Measurements from ENCODE around the gene TTLL3.

Gene TTLL3

GRCh38 chr3:9787714-9788113, 22.3 kb upstream of the TTLL3 start:
- no peak for TF ChIP-seq EZH2phosphoT487 (IDR thresholded peaks at IDR 0.05; ENCODE audit: low read depth)
- TF ChIP-seq, protein P1, sequence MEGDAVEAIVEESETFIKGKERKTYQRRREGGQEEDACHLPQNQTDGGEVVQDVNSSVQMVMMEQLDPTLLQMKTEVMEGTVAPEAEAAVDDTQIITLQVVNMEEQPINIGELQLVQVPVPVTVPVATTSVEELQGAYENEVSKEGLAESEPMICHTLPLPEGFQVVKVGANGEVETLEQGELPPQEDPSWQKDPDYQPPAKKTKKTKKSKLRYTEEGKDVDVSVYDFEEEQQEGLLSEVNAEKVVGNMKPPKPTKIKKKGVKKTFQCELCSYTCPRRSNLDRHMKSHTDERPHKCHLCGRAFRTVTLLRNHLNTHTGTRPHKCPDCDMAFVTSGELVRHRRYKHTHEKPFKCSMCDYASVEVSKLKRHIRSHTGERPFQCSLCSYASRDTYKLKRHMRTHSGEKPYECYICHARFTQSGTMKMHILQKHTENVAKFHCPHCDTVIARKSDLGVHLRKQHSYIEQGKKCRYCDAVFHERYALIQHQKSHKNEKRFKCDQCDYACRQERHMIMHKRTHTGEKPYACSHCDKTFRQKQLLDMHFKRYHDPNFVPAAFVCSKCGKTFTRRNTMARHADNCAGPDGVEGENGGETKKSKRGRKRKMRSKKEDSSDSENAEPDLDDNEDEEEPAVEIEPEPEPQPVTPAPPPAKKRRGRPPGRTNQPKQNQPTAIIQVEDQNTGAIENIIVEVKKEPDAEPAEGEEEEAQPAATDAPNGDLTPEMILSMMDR (IDR thresholded peaks at IDR 0.05; ENCODE audit: low read depth, low read length) = no peak
- Histone ChIP-seq H3K9ac (ENCODE audit: low read length) (no peak overlapping the region), H3K27me3 (ENCODE audit: low read depth, low read length) (no peaks in the 10 kb centered on the region), H3K4me2 (ENCODE audit: low read length) (no peak overlapping the region), H2AFZ (ENCODE audit: low read depth, low read length) (no peak overlapping the region), H3K4me3 (ENCODE audit: low read length) (no peak overlapping the region), H3K79me2 (ENCODE audit: low read length) (peaks cover 16% of the 10 kb centered on the region), H3K27ac (ENCODE audit: low read length) (peak overlapping the region; percentile 22; the same call in 1 of the 2 replicates), H3K36me3 (replicated peaks; ENCODE audit: low read depth, low read length) (peaks cover 52% of the 10 kb centered on the region), H4K20me1 (ENCODE audit: insufficient read depth, low read length) (no peaks in the 10 kb centered on the region), H3K4me1 (ENCODE audit: low read length) (peaks cover 15% of the 10 kb centered on the region), H3K9me3 (ENCODE audit: insufficient read depth, low read length) (no peaks in the 10 kb centered on the region)

DNA sequence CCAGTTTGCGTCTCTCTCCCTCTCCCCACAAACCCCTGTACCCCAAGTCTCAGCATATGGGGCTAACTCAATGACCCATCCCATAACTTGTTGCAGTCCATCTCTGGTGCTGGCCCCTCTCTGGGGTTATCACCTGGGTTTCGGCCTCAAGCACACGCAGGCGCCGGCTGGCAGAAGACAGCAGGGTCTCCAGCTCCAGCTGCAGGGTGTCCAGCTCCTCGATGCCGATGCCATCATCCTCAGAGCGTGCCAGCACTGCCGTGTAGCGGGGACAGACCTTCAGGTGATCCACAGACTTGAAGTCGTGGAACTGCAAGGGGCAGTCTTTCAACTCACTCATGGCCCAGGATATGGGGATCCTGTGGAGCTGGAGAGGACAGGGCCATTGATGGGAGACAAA, 18.9 kb upstream of the TTLL3 start:
- H3K9ac ChIP-seq (ENCODE audit: low read length) = peak overlapping the region; percentile 97; the same call in 1 of the 2 replicates
- H3K79me2 ChIP-seq (ENCODE audit: low read length) = peaks cover 49% of the 10 kb centered on the region

DNA sequence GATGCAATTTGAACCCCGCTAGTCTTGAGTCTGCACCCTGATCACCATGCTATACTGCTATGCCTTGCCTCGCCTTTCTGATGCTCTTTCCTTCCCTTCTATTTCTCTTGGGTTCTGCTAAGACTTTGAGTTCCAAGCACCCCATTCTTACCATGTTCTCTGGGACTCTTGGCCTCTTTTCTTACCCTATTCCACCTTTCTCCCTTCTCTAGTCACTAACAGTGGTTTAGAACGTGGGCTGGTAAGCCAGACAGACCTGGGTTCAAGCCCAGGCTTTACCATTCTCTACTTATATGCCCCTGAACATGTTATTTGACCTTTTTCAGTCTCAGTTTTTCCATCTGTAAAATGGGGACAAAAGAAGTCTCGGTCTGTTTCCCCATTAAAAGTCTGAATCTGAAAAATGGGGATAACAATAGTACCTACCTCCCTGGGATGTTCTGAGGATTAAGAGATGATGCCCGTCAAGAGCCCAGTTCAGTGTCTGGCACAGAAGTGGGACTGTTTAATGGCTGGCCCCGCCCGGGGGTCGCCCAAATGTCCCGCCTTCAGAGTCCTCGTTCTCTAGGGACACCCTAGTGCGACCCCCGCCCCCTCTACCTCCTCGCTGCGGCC, 18.2 kb upstream of the TTLL3 start:
- H3K79me2 ChIP-seq (ENCODE audit: low read length) = peaks cover 57% of the 10 kb centered on the region
- peak overlapping the region; percentile 92 for H3K4me3 ChIP-seq (ENCODE audit: low read length)
- peaks cover 44% of the 10 kb centered on the region for H3K36me3 ChIP-seq (replicated peaks; ENCODE audit: low read depth, low read length)
- no peaks in the 10 kb centered on the region for H3K9me3 ChIP-seq (ENCODE audit: insufficient read depth, low read length)
- H2AFZ ChIP-seq (ENCODE audit: low read depth, low read length) = peak overlapping the region; percentile 73; the same call in 1 of the 2 replicates
- peak overlapping the region; percentile 99 for H3K27ac ChIP-seq (ENCODE audit: low read length)
- TF ChIP-seq, protein P1 (IDR thresholded peaks at IDR 0.05; ENCODE audit: low read depth, low read length) = no peak
- TF ChIP-seq EZH2phosphoT487 (IDR thresholded peaks at IDR 0.05; ENCODE audit: low read depth) = no peak
- peaks cover 5% of the 10 kb centered on the region for H4K20me1 ChIP-seq (ENCODE audit: insufficient read depth, low read length)
- peaks cover 41% of the 10 kb centered on the region for H3K4me1 ChIP-seq (ENCODE audit: low read length)
- peak overlapping the region; percentile 97 for H3K9ac ChIP-seq (ENCODE audit: low read length)
- peak overlapping the region; percentile 97 for H3K4me2 ChIP-seq (ENCODE audit: low read length)
- no peaks in the 10 kb centered on the region for H3K27me3 ChIP-seq (ENCODE audit: low read depth, low read length)

More for the DNA sequence above, 18.9 kb upstream of the TTLL3 start:
- Histone ChIP-seq H3K36me3 (replicated peaks; ENCODE audit: low read depth, low read length) (peaks cover 47% of the 10 kb centered on the region), H3K27me3 (ENCODE audit: low read depth, low read length) (no peaks in the 10 kb centered on the region), H3K27ac (ENCODE audit: low read length) (no peak overlapping the region), H4K20me1 (ENCODE audit: insufficient read depth, low read length) (peaks cover 4% of the 10 kb centered on the region), H3K4me3 (ENCODE audit: low read length) (peak overlapping the region; percentile 92), H3K4me2 (ENCODE audit: low read length) (peak overlapping the region; percentile 97), H3K4me1 (ENCODE audit: low read length) (peaks cover 38% of the 10 kb centered on the region), H3K9me3 (ENCODE audit: insufficient read depth, low read length) (no peaks in the 10 kb centered on the region), H2AFZ (ENCODE audit: low read depth, low read length) (no peak overlapping the region)
- TF ChIP-seq, protein P1 (IDR thresholded peaks at IDR 0.05; ENCODE audit: low read depth, low read length) = no peak
- TF ChIP-seq EZH2phosphoT487 (IDR thresholded peaks at IDR 0.05; ENCODE audit: low read depth) = no peak

DNA sequence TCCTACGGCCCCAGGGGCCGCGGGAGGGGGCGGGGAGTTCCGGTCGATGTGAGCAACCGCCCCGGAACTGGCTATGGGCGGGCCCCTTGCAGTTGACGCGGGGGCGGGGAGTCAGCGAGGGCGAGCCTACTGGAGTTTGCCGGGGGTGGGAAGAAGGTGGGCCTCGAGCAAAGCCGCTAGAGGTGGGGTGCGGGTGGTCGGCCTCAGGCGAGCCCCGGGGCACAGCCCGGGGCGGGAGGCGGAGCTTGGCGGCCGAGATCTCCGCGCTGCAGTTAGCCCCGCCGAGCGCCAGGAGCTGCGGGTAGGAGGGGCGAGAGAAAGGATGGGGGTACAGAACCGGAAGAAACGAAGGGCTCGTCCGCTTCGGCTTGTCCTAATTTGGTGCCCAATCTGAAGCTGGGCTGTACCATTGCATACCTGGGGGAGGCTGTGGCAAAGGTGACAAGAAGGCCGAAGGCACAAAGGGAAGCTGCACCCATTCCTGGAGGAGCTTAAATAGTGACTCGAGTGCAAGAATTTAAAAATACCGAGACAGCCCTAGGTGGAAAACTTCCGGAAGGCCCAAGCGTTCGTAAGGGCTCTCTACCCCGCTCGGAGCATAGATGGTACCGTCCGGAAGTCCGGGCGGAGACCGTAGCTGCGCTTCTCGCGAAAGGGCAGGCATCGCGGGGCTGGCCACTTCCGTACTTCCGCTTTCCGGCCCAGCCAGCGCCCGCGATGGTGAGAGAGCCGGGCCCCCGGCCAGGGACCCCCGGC, 17.5 kb upstream of the TTLL3 start, which contains the start of the genes ARPC4 and TADA3:
Gene ARPC4, plus strand, starts transcription at position 678 of the 756 bp plus-strand sequence. Its CDS starts 40 bp downstream, at position 718.
Gene TADA3, minus strand, starts transcription at position 69 of the 756 bp plus-strand sequence. CDS start 1,007 bp downstream, outside the sequence.
- Histone ChIP-seq H3K9me3 (ENCODE audit: insufficient read depth, low read length) (no peaks in the 10 kb centered on the region), H3K4me2 (ENCODE audit: low read length) (peak within 1 kb of the TSS; percentile 99), H3K79me2 (ENCODE audit: low read length) (peaks cover 64% of the 10 kb centered on the region), H4K20me1 (ENCODE audit: insufficient read depth, low read length) (peaks cover 11% of the 10 kb centered on the region), H3K27me3 (ENCODE audit: low read depth, low read length) (no peaks in the 10 kb centered on the region), H3K9ac (ENCODE audit: low read length) (peak within 1 kb of the TSS; percentile 97), H3K4me1 (ENCODE audit: low read length) (peaks cover 39% of the 10 kb centered on the region), H3K27ac (ENCODE audit: low read length) (peak within 1 kb of the TSS; percentile 99), H2AFZ (ENCODE audit: low read depth, low read length) (peak within 1 kb of the TSS; percentile 73; the same call in 1 of the 2 replicates), H3K4me3 (ENCODE audit: low read length) (peak within 1 kb of the TSS; percentile 92), H3K36me3 (replicated peaks; ENCODE audit: low read depth, low read length) (peaks cover 44% of the 10 kb centered on the region)
- no peak for TF ChIP-seq EZH2phosphoT487 (IDR thresholded peaks at IDR 0.05; ENCODE audit: low read depth)
